Stimulated activated naive B cell treated with anti-CD40 and anti-IgM and Interleukin-4, amounts not matched to agents 10 μg/mL and 1 μg/mL and 100 μg/mL, for 72 hours (primary cell): ENCODE results near the gene SLC4A5.
A peak's percentile ranks its signal among the peaks of the same experiment; 100 is the strongest.

Experiments
- ATAC-seq, 2 donors: fragments of 150-1000 bp; cut with Tn5 transposase; replicated peaks; 2 replicates each; pipeline ENCODE4 v1.10.0; 2021; ENCODE audit warnings: moderate library complexity in 1 of 2
- DNase-seq: peaks from one replicate; pipeline ENCODE4 v3.0.0; 2021
- H3K27ac Mint-ChIP-seq: one replicate; pipeline ENCODE4 v1.8.0; 2022; ENCODE audit warnings: mild to moderate bottlenecking, mixed read lengths
- H3K27me3 Mint-ChIP-seq, 2 donors: one replicate each; pipeline ENCODE4 v1.8.0; 2022; ENCODE audit warnings: mixed read lengths in 2 of 2
- H3K36me3 Mint-ChIP-seq, 2 donors: one replicate each; pipeline ENCODE4 v1.8.0; 2022; ENCODE audit warnings: mixed read lengths in 2 of 2, mild to moderate bottlenecking in 1 of 2
- H3K4me1 Mint-ChIP-seq, 2 donors: one replicate each; pipeline ENCODE4 v1.8.0; 2022; ENCODE audit warnings: mixed read lengths in 2 of 2, mild to moderate bottlenecking in 1 of 2
- H3K4me3 Mint-ChIP-seq, 2 donors: one replicate each; pipeline ENCODE4 v1.8.0; 2022; ENCODE audit warnings: mild to moderate bottlenecking in 2 of 2, mixed read lengths in 2 of 2, moderate library complexity in 1 of 2
- H3K9me3 Mint-ChIP-seq, 2 donors: one replicate each; pipeline ENCODE4 v1.8.0; 2022; ENCODE audit warnings: mixed read lengths in 2 of 2, mild to moderate bottlenecking in 1 of 2

The SLC4A5 gene

DNA sequence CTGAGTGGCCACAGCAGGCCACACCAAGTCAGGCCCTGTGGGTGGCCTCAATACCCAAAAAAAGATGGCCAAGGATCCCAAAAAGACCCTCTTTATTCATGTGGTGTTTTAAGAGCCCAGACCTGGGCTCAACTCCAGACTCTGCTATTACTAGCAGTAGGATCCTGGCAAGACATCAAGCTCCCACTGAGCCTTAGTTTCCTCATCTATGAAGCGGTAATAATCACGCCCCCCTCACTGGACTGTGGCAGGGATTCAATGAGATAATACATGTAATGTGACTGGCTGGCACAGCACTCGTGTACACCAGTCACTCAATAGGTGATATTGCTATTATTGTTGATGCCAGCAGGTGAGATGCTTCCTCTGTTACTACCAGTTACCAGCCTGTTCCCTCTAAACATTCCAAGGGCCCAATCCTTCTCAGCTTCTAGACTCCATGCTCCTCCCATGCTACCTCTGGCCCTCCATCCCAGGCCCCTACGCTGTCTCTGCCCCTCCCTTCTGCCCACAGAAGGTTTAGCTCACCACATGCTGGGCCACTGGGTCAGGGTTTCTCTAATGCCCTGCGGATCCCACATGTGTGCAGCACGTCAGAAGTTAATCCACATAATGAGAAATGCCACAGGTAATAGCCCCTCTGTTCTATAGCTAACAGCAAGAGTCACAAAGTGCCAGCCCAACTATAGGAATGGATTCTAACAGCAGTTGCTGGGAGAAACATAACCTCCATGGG, 51.2 kb downstream of the SLC4A5 start:
- Mint-ChIP-seq H3K27ac (no peak overlapping the region), H3K4me1 (peaks cover 22 to 26% of the 10 kb centered on the region in 2 donors), H3K36me3 (peaks cover 2 to 4% of the 10 kb centered on the region in 2 donors), H3K9me3 (no peaks in the 10 kb centered on the region), H3K27me3 (no peaks in the 10 kb centered on the region), H3K4me3 (no peak overlapping the region)
- ATAC-seq (no peak), DNase-seq (no peak)

DNA sequence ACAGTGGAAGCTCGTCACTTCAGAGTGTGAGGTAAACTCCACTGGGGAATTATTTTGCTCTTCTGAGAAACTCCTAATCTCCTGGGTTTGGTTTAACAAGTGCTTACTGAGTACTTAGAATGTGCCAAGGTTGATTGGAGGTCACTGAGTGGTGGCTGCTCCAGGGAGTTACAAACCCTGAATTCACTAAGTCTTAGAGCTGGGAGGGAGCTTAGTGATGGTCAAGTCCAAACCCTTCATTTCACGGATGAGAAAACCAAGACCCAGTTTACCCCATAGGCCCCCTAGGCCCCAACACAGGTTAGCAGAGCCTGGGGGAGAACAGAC, 52.0 kb downstream of the SLC4A5 start:
- DNase-seq (no peak), ATAC-seq (peak in 1 of 2 donors; percentile 77)
- H3K4me1 Mint-ChIP-seq = peaks cover 21 to 22% of the 10 kb centered on the region in 2 donors
- H3K4me3 Mint-ChIP-seq = no peak overlapping the region
- no peaks in the 10 kb centered on the region for H3K27me3 Mint-ChIP-seq
- H3K27ac Mint-ChIP-seq = peak overlapping the region; percentile 87
- H3K36me3 Mint-ChIP-seq = peaks cover 2 to 4% of the 10 kb centered on the region in 2 donors
- no peaks in the 10 kb centered on the region for H3K9me3 Mint-ChIP-seq

DNA sequence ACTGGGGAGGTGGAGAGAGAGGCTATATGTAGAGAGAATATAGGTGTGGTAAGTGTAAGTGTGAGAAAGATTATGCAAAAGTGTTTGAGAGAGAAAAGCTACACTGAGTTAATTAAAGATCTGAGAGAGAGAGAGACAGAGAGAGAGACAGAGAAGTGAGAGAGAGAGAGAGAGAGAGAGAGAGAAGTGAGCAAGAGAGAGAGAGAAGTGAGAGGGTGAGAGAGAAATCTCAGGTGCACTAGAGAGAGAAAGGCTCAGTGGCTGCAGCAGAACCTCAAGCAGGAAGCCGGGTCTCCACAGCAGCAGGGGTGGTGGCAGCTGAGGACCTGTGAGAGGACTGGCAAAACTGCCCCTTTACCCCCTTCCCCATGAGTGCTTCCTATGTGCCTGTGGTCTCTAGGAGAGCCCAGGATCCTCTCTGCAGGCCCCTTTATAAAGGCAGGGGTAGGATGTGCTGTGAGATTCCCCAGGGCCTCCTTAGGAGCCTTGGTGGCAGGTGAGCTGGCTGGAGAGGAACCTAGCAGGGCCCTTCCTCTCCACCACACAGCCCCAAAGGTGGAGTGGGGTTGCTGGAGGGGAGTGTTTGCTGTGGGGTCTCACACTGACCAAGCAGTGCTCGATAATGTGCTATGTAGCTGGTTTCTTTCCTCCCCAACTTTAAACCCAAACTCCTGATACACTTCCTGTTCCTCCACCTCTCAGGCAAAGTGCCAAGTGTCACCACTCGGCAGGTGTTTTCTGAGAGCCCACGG, 52.6 kb downstream of the SLC4A5 start:
- no peaks in the 10 kb centered on the region for H3K27me3 Mint-ChIP-seq
- peak; percentile 77 to 79 for ATAC-seq

DNA sequence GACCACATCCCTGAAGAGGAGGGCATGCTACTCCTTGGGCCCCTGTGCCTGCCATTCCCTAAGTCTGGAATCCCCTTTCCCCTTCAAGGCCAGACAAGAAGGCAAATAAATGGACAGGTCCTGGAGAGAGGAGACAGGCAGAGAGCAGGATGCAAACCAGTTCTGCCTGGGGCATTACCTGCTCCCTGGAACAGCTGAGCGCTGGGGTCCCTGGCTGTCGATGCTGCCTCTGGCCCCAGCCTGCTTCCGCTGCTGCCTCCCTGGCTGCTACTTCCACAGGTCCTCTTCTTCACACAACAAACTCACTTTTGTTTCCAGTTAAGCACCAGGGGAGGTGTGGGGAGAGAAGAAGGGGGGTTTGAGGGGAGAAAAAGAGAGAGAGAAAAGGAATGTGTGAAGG, 53.1 kb downstream of the SLC4A5 start:
- H3K4me3 Mint-ChIP-seq = peak overlapping the region; percentile 8 to 11
- DNase-seq = no peak

More for the DNA sequence above, 52.6 kb downstream of the SLC4A5 start:
- Mint-ChIP-seq H3K4me1 (peaks cover 17 to 18% of the 10 kb centered on the region in 2 donors), H3K9me3 (no peaks in the 10 kb centered on the region), H3K27ac (peak overlapping the region; percentile 87), H3K36me3 (peaks cover 2 to 4% of the 10 kb centered on the region in 2 donors), H3K4me3 (peak overlapping the region; percentile 8 to 11)
- peak; percentile 43 for DNase-seq

DNA sequence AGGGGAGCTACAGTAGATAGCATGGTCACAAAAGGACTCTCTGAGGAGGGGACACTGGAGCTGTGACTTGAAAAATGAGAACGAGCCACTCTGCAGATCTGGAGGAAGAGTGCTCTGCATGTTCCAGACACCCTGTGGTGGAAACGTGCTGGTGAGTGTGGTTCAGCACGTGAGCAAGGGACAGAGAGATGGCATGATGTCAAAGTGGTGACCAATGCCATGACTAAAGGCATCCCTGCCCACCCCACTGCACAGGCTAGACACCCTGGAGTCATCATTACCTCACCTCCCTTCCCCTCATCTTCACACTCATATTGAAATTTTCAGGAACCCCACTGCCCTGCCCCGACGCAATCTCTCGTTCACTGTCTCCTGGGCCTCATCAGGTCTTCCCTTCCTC, 56.5 kb downstream of the SLC4A5 start:
- H3K36me3 Mint-ChIP-seq = peaks cover 6 to 12% of the 10 kb centered on the region in 2 donors
- peaks cover 13 to 17% of the 10 kb centered on the region in 2 donors for H3K4me1 Mint-ChIP-seq
- H3K9me3 Mint-ChIP-seq = no peaks in the 10 kb centered on the region
- H3K4me3 Mint-ChIP-seq = no peak overlapping the region
- DNase-seq (no peak), ATAC-seq (no peak)
- no peaks in the 10 kb centered on the region for H3K27me3 Mint-ChIP-seq
- H3K27ac Mint-ChIP-seq = no peak overlapping the region

More for the DNA sequence above, 53.1 kb downstream of the SLC4A5 start:
- ATAC-seq = no peak
- peaks cover 17 to 18% of the 10 kb centered on the region in 2 donors for H3K4me1 Mint-ChIP-seq
- peak overlapping the region; percentile 87 for H3K27ac Mint-ChIP-seq
- no peaks in the 10 kb centered on the region for H3K9me3 Mint-ChIP-seq
- no peaks in the 10 kb centered on the region for H3K27me3 Mint-ChIP-seq
- H3K36me3 Mint-ChIP-seq = peaks cover 2 to 4% of the 10 kb centered on the region in 2 donors

DNA sequence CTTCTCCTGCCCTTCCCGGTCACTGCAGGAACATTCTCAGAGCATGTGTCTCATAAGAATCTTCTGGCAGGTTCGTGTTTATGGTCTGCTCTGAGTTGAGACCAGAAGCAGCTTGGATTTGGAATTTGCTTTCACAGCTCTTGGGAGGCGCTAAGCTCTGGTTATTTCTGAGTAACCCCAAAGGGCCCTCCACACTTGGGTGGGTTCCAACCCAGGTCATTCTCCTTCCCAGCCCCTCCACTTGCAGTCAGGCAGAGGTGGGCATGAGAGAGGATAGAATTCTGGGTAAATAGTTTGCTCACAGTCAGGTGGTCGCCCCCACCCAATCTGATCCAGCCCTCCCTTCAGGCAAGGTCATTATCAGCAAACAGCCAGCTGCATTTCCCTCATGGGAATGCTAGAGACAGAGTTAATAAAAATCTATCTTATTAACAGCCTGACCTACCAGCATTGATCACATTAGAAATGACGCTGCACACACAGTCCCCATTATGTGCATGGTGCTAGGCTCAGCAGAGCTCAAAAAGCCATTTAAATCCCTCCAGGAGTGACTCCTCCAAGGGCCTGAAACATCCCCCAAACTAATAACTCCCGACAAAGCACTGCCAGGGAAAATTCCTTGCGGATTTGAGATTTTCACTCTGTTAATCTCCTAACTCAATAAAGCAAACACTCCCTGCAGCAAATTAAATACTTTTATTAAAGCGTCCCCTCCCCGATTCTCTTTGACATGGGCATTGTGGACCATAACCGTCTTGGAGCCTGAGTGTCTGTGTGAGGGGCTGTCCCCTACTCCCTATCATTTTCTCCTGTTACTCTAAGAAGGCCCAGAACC, 61.9 kb downstream of the SLC4A5 start:
- Mint-ChIP-seq H3K4me1 (peaks cover 0 to 1% of the 10 kb centered on the region in 2 donors), H3K27ac (no peak overlapping the region), H3K36me3 (peaks cover 10 to 17% of the 10 kb centered on the region in 2 donors), H3K9me3 (no peaks in the 10 kb centered on the region), H3K4me3 (no peak overlapping the region), H3K27me3 (no peaks in the 10 kb centered on the region)
- DNase-seq (no peak), ATAC-seq (no peak)

DNA sequence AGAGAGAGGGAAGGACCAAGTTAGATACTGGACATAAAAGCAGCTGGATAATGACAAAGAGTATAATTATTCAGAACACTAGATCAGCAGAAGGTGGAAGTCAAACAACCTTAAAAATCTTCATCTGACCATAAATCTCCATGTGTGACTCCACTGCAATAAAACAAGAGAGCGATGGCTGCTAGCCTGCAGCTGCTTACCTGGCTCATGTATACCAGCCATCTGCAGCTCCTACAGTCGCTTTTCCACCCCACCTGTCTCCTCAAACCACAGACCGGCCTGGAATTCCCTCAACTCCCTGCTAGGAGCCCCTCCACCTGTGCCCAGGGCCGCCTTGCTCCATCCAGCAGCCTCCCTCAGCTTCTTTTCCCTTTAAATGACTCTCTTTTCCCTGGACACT, 64.5 kb downstream of the SLC4A5 start:
- H3K4me1 Mint-ChIP-seq = peaks cover 8 to 10% of the 10 kb centered on the region in 2 donors
- H3K36me3 Mint-ChIP-seq = peaks cover 10 to 14% of the 10 kb centered on the region in 2 donors
- H3K27ac Mint-ChIP-seq = no peak overlapping the region
- H3K4me3 Mint-ChIP-seq = no peak overlapping the region
- H3K27me3 Mint-ChIP-seq = no peaks in the 10 kb centered on the region
- no peaks in the 10 kb centered on the region for H3K9me3 Mint-ChIP-seq
- no peak for ATAC-seq
- DNase-seq = no peak

DNA sequence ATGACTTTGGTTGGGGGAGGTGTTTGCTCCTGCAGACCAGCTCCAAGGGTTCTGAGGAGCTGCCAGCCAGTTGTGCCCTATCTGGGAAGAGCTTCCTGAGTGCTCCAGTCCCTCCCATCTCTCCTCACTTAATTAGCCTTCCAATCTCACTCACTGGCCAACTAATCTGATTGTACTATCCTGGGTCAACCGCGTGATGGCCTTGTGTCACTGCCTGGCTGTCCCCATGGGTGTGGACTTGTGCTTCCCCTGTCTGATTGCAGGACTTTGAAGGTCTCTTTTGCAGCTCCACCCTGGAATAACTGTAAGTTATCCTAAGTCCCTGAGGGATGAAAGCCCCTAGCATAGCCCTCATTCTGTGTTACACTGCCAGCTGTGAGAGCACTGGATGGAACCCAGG, 65.0 kb downstream of the SLC4A5 start:
- Mint-ChIP-seq H3K27me3 (no peaks in the 10 kb centered on the region), H3K36me3 (peaks cover 9 to 14% of the 10 kb centered on the region in 2 donors), H3K27ac (no peak overlapping the region), H3K9me3 (no peaks in the 10 kb centered on the region), H3K4me3 (no peak overlapping the region), H3K4me1 (peaks cover 8 to 10% of the 10 kb centered on the region in 2 donors)
- ATAC-seq = no peak
- DNase-seq = no peak

DNA sequence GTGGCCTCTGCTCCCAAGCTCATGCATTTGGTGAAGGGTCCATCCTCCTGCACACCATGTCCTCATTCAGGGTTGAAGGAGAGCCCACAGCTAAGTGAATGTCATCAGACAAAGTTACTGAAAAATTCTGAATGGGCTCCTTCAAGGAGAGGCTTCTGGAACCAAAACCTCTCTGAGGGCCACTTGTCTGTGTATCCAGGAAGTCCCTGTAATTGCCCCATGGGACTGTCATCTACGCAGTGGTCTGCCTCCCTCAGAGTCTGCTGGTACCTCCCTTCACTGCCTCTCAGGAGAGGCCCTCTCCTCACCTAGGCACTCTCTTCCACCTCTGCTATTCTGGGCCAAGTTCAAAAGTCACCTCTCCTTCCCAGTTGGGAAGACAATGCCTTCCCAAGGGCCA, 68.0 kb downstream of the SLC4A5 start:
- no peak for DNase-seq
- Mint-ChIP-seq H3K4me3 (no peak overlapping the region), H3K9me3 (no peaks in the 10 kb centered on the region), H3K27ac (no peak overlapping the region), H3K36me3 (peaks cover 3% of the 10 kb centered on the region in 2 donors), H3K4me1 (peaks cover 8 to 10% of the 10 kb centered on the region in 2 donors), H3K27me3 (no peaks in the 10 kb centered on the region)
- peak in 1 of 2 donors; percentile 58 for ATAC-seq

DNA sequence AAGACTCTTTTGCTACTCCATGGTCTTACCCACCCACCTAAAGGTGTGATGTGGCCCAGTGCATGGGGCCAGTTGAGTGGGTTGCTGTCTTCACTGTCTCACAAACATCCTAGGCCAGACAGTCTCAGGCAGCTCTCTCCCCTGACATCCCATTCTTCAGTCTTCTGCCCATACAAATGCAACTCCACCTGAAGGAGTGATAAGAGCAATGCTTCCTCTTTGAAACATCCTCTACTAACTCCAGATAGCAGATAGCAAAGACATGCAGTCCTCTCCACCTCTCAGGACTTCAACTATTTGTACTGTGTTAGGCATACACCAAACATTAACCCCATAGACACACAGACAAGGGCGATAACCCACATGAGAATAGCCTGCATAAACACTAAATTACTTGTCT, 73.5 kb downstream of the SLC4A5 start:
- ATAC-seq (no peak), DNase-seq (no peak)
- Mint-ChIP-seq H3K27me3 (no peaks in the 10 kb centered on the region), H3K4me1 (no peaks in the 10 kb centered on the region), H3K27ac (no peak overlapping the region), H3K4me3 (no peak overlapping the region), H3K36me3 (peaks cover 0 to 10% of the 10 kb centered on the region in 2 donors), H3K9me3 (no peaks in the 10 kb centered on the region)

DNA sequence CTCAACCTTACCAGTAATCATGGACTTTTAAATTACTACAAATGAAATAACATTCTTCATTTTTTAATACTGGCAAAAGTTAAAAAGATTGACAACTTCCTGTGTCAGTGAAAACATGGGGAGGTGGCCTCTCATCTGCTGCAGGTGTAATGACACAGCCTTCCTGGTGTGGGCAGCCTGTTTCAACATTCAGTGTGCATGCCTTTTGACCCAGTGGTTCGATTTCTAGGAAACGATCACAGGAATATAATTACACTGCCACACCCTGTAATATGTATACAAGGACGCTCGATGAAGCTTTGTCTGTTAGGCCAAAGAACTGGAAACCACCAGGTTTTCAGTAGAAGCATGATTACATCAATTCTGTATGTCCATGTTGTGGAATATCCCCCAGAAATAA, 76.1 kb downstream of the SLC4A5 start:
- Mint-ChIP-seq H3K27ac (no peak overlapping the region), H3K4me1 (no peaks in the 10 kb centered on the region), H3K27me3 (no peaks in the 10 kb centered on the region), H3K4me3 (no peak overlapping the region), H3K9me3 (no peaks in the 10 kb centered on the region), H3K36me3 (peaks cover 0 to 13% of the 10 kb centered on the region in 2 donors)
- DNase-seq (no peak), ATAC-seq (peak; percentile 68 to 77)

DNA sequence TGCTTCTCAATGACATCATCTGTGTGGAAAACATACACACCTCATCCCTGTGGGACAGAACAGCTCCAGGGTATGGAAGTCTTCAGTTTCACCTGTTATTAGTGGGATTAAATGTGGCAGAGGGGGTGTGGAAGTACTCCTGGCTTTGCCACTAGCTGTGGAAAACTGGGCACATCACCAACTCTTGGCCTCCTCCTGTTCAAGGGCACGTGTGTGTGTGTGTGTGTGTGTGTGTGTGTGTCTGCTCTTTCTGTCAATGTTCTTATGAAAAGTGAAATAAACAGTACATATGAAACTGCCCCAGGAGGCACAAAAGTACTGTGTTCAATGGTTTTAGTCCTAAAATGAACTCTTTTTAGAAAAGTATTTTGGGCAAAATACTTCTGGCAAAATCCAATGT, 78.9 kb downstream of the SLC4A5 start:
- no peak overlapping the region for H3K27ac Mint-ChIP-seq
- ATAC-seq = no peak
- H3K4me3 Mint-ChIP-seq = no peak overlapping the region
- H3K36me3 Mint-ChIP-seq = peaks cover 0 to 13% of the 10 kb centered on the region in 2 donors
- DNase-seq = no peak
- H3K27me3 Mint-ChIP-seq = no peaks in the 10 kb centered on the region
- no peaks in the 10 kb centered on the region for H3K9me3 Mint-ChIP-seq
- no peaks in the 10 kb centered on the region for H3K4me1 Mint-ChIP-seq

DNA sequence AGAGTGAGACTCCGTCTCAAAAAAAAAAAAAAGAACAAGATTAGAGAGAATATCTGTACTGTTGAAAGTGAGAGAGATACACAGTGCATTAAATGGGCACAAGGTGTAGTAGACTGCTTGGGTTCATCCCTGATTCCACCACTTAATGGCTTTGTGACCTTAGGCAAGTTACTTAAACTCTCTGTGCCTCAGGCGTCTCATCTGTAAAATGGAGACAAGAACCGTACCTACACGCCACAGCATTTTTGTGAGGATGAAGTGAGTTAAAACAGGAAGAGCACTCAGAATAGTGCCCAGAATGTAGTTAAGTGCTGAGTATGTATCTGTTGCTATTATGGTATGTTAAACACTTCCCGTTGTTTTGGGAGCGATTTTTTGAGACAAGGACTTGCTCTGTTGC, 80.5 kb downstream of the SLC4A5 start:
- DNase-seq (no peak), ATAC-seq (no peak)
- Mint-ChIP-seq H3K4me3 (no peak overlapping the region), H3K27me3 (no peaks in the 10 kb centered on the region), H3K36me3 (peaks cover 0 to 10% of the 10 kb centered on the region in 2 donors), H3K27ac (no peak overlapping the region), H3K9me3 (no peaks in the 10 kb centered on the region), H3K4me1 (no peaks in the 10 kb centered on the region)

DNA sequence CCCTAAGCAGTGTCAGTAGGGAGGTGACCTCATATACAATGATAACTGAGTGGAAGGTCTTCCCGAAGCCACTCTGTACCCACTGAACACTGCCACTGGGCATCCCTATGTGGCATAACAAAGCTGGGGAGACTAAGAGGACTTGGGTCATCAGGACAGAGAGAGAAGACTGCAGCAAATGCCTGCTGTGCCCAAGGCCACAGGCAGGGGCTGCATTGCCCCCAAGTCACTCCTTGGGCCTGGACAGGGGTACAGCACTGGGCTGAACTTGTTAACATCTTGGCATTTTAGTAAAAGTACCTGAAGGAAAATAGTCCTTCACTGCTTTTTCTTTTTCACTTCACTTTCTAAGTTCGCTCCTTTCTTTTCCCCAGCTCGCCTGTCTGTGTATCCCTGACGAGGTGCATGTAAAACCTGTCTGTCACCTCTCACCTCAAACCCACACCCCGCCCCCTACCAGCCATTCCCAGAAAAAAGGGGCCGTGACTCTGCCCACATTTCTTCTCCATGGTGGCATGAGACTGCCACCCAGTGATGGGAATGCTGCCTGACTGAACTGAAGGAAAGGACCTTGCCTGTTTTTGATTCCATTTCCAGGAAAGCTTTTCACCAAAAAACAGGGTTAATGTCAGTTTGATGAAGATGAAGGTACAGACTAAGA, 81.9 kb downstream of the SLC4A5 start:
- peaks cover 0 to 10% of the 10 kb centered on the region in 2 donors for H3K36me3 Mint-ChIP-seq
- H3K4me1 Mint-ChIP-seq = no peaks in the 10 kb centered on the region
- peak overlapping the region; percentile 67 for H3K27ac Mint-ChIP-seq
- ATAC-seq = no peak
- H3K27me3 Mint-ChIP-seq = no peaks in the 10 kb centered on the region
- H3K4me3 Mint-ChIP-seq = no peak overlapping the region
- no peak for DNase-seq
- H3K9me3 Mint-ChIP-seq = no peaks in the 10 kb centered on the region
